GM12878 (cell line): ENCODE measurements around the gene GPC3. TPM values are rescaled to one million over a fixed set of nuclear protein-coding genes. Genes with fewer than 3 reads are reported as not detected.

ENCODE experiments used
- ATAC-seq: fragments of 200-7000 bp; cut with Tn5 transposase; 3 replicates; pipeline ENCODE4 v1.9.1; 2020; ENCODE audit warnings: mild to moderate bottlenecking, moderate library complexity
- BruUV-seq: library from RNA; stranded (reverse); fragments of 400-500 nt; replicated peaks from 2 replicates; lab custom pipeline; 2021; lab: Mats Ljungman, UMichigan
- CTCF ChIA-PET: fragments of 300-600 bp; sonication (Branson Sonifier 250); formaldehyde crosslinking; extraction: SDS; loops from one replicate; lab custom pipeline; 2021; ENCODE audit warnings: inconsistent platforms; lab: Yijun Ruan, JAX
- POLR2A ChIA-PET: fragments of 350-600 bp; formaldehyde crosslinking; extraction: SDS; loops from one replicate; lab custom pipeline; 2021; ENCODE audit warnings: inconsistent platforms; lab: Charles Lee
- RAD21 ChIA-PET: fragments of 300-600 bp; sonication (Branson Sonifier 250); formaldehyde crosslinking; loops from one replicate; lab custom pipeline; 2023; ENCODE audit warnings: antibody characterized with exemption; ENCODE audit not compliant: unreplicated experiment; lab: Charles Lee
- SMC1A ChIA-PET: fragments of 300-600 bp; sonication (Branson Sonifier 250); formaldehyde crosslinking; loops from one replicate; lab custom pipeline; 2023; ENCODE audit not compliant: unreplicated experiment, uncharacterized antibody; lab: Charles Lee
- DNase-seq: peaks from one replicate; pipeline ENCODE4 v3.0.0-alpha.2; 2011; ENCODE audit warnings: low read depth, low spot score
- FAIRE-seq: peaks from 3 replicates; lab custom pipeline; 2011; peaks lifted over from hg19 to GRCh38; lab: Jason Lieb, UNC
- H2AFZ ChIP-seq: 2 replicates; pipeline ENCODE4 v1.6.0; 2011; ENCODE audit warnings: low read depth, low read length, control low read depth; ENCODE audit not compliant: control insufficient read depth
- H3K27ac ChIP-seq: 2 replicates; pipeline ENCODE4 v1.5.1; 2011; ENCODE audit warnings: control low read depth; ENCODE audit not compliant: control insufficient read depth, insufficient read depth
- H3K27me3 ChIP-seq, 2 experiments: replicated peaks in 1 of 2; 2 replicates each; pipeline versions ENCODE4 v1.6.0 to v1.6.1; 2011; ENCODE audit warnings: low read length in 1 of 2; ENCODE audit not compliant: control insufficient read depth in 2 of 2, insufficient read depth in 2 of 2
- H3K36me3 ChIP-seq, 2 experiments: 2 replicates each; pipeline ENCODE4 v1.5.1; 2011; ENCODE audit warnings: low read length in 1 of 2; ENCODE audit not compliant: control insufficient read depth in 2 of 2, insufficient read depth in 2 of 2
- H3K4me1 ChIP-seq: 2 replicates; pipeline ENCODE4 v1.6.1; 2011; ENCODE audit warnings: mild to moderate bottlenecking, low read length, moderate library complexity, mixed read lengths; ENCODE audit not compliant: control insufficient read depth, insufficient read depth
- H3K4me2 ChIP-seq: 2 replicates; pipeline ENCODE4 v1.6.0; 2011; ENCODE audit warnings: control low read depth; ENCODE audit not compliant: control insufficient read depth, insufficient read depth
- H3K4me3 ChIP-seq: fragments of 200-600 bp; sonication (generic); 2 replicates; pipeline ENCODE4 v1.5.1; 2016
- H3K79me2 ChIP-seq: 2 replicates; pipeline ENCODE4 v1.6.0; 2011; ENCODE audit warnings: low read length; ENCODE audit not compliant: control insufficient read depth, insufficient read depth
- H3K9ac ChIP-seq: 2 replicates; pipeline ENCODE4 v1.8.0; 2011; ENCODE audit warnings: low read length, control low read depth, mixed read lengths; ENCODE audit not compliant: control insufficient read depth, insufficient read depth
- H3K9me3 ChIP-seq: replicated peaks from 3 replicates; pipeline ENCODE4 v1.5.1; 2011; ENCODE audit warnings: mild to moderate bottlenecking, low read length; ENCODE audit not compliant: control insufficient read depth, insufficient read depth
- H4K20me1 ChIP-seq: 2 replicates; pipeline ENCODE4 v1.6.0; 2011; ENCODE audit not compliant: control insufficient read depth, insufficient read depth
- BHLHE40 ChIP-seq, 2 experiments: fragments of 450-650 bp in 1 of 2; IDR thresholded peaks; 2 replicates each; pipeline ENCODE4 v1.6.1; 2011 to 2017; ENCODE audit warnings: low read depth in 2 of 2, borderline replicate concordance in 1 of 2, improper control_type of control experiment in 1 of 2, low read length in 1 of 2, mild to moderate bottlenecking in 1 of 2
- BMI1 ChIP-seq: fragments of 450-650 bp; IDR thresholded peaks from 2 replicates; pipeline ENCODE4 v1.6.1; 2016; ENCODE audit warnings: mild to moderate bottlenecking, moderate library complexity, borderline replicate concordance
- CREM ChIP-seq: IDR thresholded peaks from 2 replicates; pipeline ENCODE4 v1.6.1; 2014; ENCODE audit warnings: antibody characterized with exemption, low read depth
- CTCF ChIP-seq, 3 experiments: IDR thresholded peaks in 2 of 3; conservative IDR thresholded peaks in 1 of 3; 2 replicates each; pipeline ENCODE4 v1.5.1; 2011; ENCODE audit warnings: low read depth in 3 of 3, low read length in 3 of 3, mild to moderate bottlenecking in 3 of 3, control low read depth in 2 of 3, moderate library complexity in 2 of 3, inconsistent platforms in 1 of 3, mixed read lengths in 1 of 3; ENCODE audit not compliant: control insufficient read depth in 2 of 3, insufficient read depth in 1 of 3; ENCODE audit errors: extremely low read depth in 1 of 3
- E2F4 ChIP-seq: IDR thresholded peaks from 2 replicates; pipeline ENCODE4 v1.6.1; 2012; ENCODE audit warnings: low read depth, low read length, improper control_type of control experiment
- JUNB ChIP-seq: IDR thresholded peaks from 2 replicates; pipeline ENCODE4 v1.6.1; 2016; ENCODE audit warnings: antibody characterized with exemption, mild to moderate bottlenecking
- MEF2A ChIP-seq: IDR thresholded peaks from 2 replicates; pipeline ENCODE4 v1.6.1; 2011; ENCODE audit warnings: low read depth, mild to moderate bottlenecking, low read length, moderate library complexity; ENCODE audit not compliant: insufficient read depth
- MTA3 ChIP-seq: IDR thresholded peaks from 2 replicates; pipeline ENCODE4 v1.6.1; 2012; ENCODE audit warnings: low read length, inconsistent platforms, borderline replicate concordance
- NKRF ChIP-seq: fragments of 450-650 bp; conservative IDR thresholded peaks from 2 replicates; pipeline ENCODE4 v1.6.1; 2017; ENCODE audit warnings: mild to moderate bottlenecking, moderate library complexity
- NR2F1 ChIP-seq: fragments of 450-650 bp; conservative IDR thresholded peaks from 2 replicates; pipeline ENCODE4 v1.6.1; 2017; ENCODE audit warnings: mild to moderate bottlenecking
- RB1 ChIP-seq: fragments of 450-650 bp; formaldehyde crosslinking; IDR thresholded peaks from 2 replicates; pipeline ENCODE4 v1.6.1; 2017; ENCODE audit warnings: mild to moderate bottlenecking, borderline replicate concordance
- RELA ChIP-seq: fragments of 450-650 bp; IDR thresholded peaks from 2 replicates; pipeline ENCODE4 v1.8.0; 2014; ENCODE audit warnings: borderline replicate concordance; ENCODE audit not compliant: partially characterized antibody
- RELB ChIP-seq: fragments of 450-650 bp; IDR thresholded peaks from 2 replicates; pipeline ENCODE4 v1.6.1; 2017; ENCODE audit warnings: low read depth, mild to moderate bottlenecking, moderate library complexity
- SIX5 ChIP-seq: IDR thresholded peaks from 2 replicates; pipeline ENCODE4 v1.6.1; 2011; ENCODE audit warnings: mild to moderate bottlenecking, low read depth, low read length, moderate library complexity; ENCODE audit not compliant: severe bottlenecking
- SMC3 ChIP-seq: IDR thresholded peaks from 2 replicates; pipeline ENCODE4 v1.6.1; 2011; ENCODE audit warnings: low read length, improper control_type of control experiment, borderline replicate concordance
- SRF ChIP-seq, 2 experiments: IDR thresholded peaks; 2 replicates each; pipeline ENCODE4 v1.6.1; 2011; ENCODE audit warnings: low read depth in 2 of 2, low read length in 2 of 2, mild to moderate bottlenecking in 1 of 2, moderate library complexity in 1 of 2
- YY1 ChIP-seq: IDR thresholded peaks from 2 replicates; pipeline ENCODE4 v1.6.1; 2011; ENCODE audit warnings: low read depth, mild to moderate bottlenecking, low read length
- WGBS: methylation state at CpG from one replicate; pipeline ENCODE4 v1.1.6; 2016; ENCODE audit warnings: low lambda C conversion rate; ENCODE audit not compliant: insufficient replicate concordance, insufficient coverage; ENCODE audit errors: missing lambda C conversion rate; 5-methylcytosine and 5-hydroxymethylcytosine counted together
- in situ Hi-C: fragments of 300-500 bp; cut with MboI; formaldehyde crosslinking; loops from 9 replicates; pipeline ENCODE4 v1.14.3; 2018; ENCODE audit warnings: mixed read lengths
- intact Hi-C: fragments of 100-400 bp; cut with micrococcal nuclease; formaldehyde crosslinking; loops from one replicate; pipeline ENCODE4 v1.14.2; 2022; ENCODE audit not compliant: unreplicated experiment
- polyA plus RNA-seq, 11 experiments: library from polyadenylated mRNA; depleted of rRNA in 4 of 11; unstranded in 6 of 11; stranded (reverse) in 5 of 11; fragments of >200 nt; fragmentation: Nextera tagmentation in 4 of 11; fragmentation: Illumina TruSeq in 1 of 11; extraction: Ambion mirVana in 4 of 11; extraction: Trizol in 1 of 11; gene quantifications; 1 replicate in 1 of 11; 2 replicates in 10 of 11; pipeline versions ENCODE4 v1.2.1 to v1.2.3, GENCODE V29; 2011 to 2016; ENCODE audit warnings: inconsistent platforms in 2 of 11, missing spikeins in 2 of 11, low read depth in 1 of 11
- total RNA-seq, 4 experiments: library from RNA; depleted of rRNA in 3 of 4; stranded (reverse); fragments of >200 nt in 3 of 4; fragmentation: Illumina TruSeq in 1 of 4; extraction: Trizol in 1 of 4; gene quantifications; 2 replicates each; pipeline versions ENCODE4 v1.2.1 to v1.2.3, GENCODE V29; 2013 to 2021

Gene GPC3
- total and polyA plus RNA-seq, 10 of the 15 experiments (the other 5 are each of a cell fraction or from before 2014, with no cell fraction given): 0.09 to 0.82 TPM; not detected in 8

- TF ChIP-seq CTCF (IDR thresholded peaks at IDR 0.05 in 2 of 3, conservative IDR thresholded peaks at IDR 0.05 in 1 of 3; ENCODE audit: control insufficient read depth in 2 of 3, extremely low read depth in 1 of 3, insufficient read depth in 1 of 3, low read depth in 3 of 3, low read length in 3 of 3) (no peak), E2F4 (no peak), RB1 (no peak)
Observed at GRCh38 chrX:133988010-133988409, 2.6 kb upstream of the GPC3 start (continued).

GRCh38 chrX:133987188-133987587 lies 1.8 kb upstream of the GPC3 start:
- BruUV-seq: no TSS peak
- intact Hi-C loops: no loop called here
- 55% methylated on average over 5 of the region's 6 CpGs for WGBS
- no peak for TF ChIP-seq RELA
- TF ChIP-seq CREM: no peak
- TF ChIP-seq BHLHE40 (IDR thresholded peaks at IDR 0.05; ENCODE audit: borderline replicate concordance in 1 of 2, low read depth in 2 of 2, low read length in 1 of 2): no peak
- TF ChIP-seq MTA3: no peak
- TF ChIP-seq NKRF: no peak
- TF ChIP-seq MEF2A: no peak
- TF ChIP-seq JUNB: no peak
- TF ChIP-seq YY1: no peak
- TF ChIP-seq RELB: no peak
- TF ChIP-seq SRF (IDR thresholded peaks at IDR 0.05; ENCODE audit: low read depth in 2 of 2, low read length in 2 of 2): no peak
- no peak for TF ChIP-seq NR2F1
- no peak for TF ChIP-seq SMC3
- no peak for TF ChIP-seq SIX5
- no peak for TF ChIP-seq BMI1

More at GRCh38 chrX:133987188-133987587, 1.8 kb upstream of the GPC3 start:
- no peaks in the 10 kb centered on the region for H3K4me1 ChIP-seq
- H4K20me1 ChIP-seq: no peaks in the 10 kb centered on the region
- CTCF ChIA-PET: no interaction called here
- FAIRE-seq (no peak), DNase-seq (no peak), ATAC-seq (no peak)
- no peaks in the 10 kb centered on the region for H3K36me3 ChIP-seq
- no peak overlapping the region for H3K4me3 ChIP-seq
- no peaks in the 10 kb centered on the region for H3K27me3 ChIP-seq
- in situ Hi-C loops: no loop called here
- H3K79me2 ChIP-seq: no peaks in the 10 kb centered on the region
- no peak overlapping the region for H3K4me2 ChIP-seq
- SMC1A ChIA-PET: no interaction called here
- RAD21 ChIA-PET: no interaction called here
- H3K27ac ChIP-seq: no peak overlapping the region
- H3K9ac ChIP-seq: no peak overlapping the region
- POLR2A ChIA-PET: no interaction called here
- no peak overlapping the region for H2AFZ ChIP-seq
- H3K9me3 ChIP-seq: no peaks in the 10 kb centered on the region; the same call in 2 of the 3 replicates
